ENCODE data around the gene DVL2.

- TF ChIP-seq CTCF (IDR thresholded peaks at IDR 0.05; ENCODE audit: low read depth, low read length) (no peak), MAX (IDR thresholded peaks at IDR 0.05; ENCODE audit: low read depth, low read length) (no peak)
Measured at GRCh38 chr17:7204336-7204735, 30.0 kb downstream of the DVL2 start.

Measured in NB4 (cell line).